H9 (cell line): ENCODE data around the gene BAIAP2. TPM values are rescaled to one million over a fixed set of nuclear protein-coding genes. Genes with fewer than 3 reads are reported as not detected.

Experiments used
- DNase-seq: peaks from one replicate; pipeline ENCODE4 v3.0.0-alpha.2; 2017
- H2AFZ ChIP-seq: one replicate; pipeline ENCODE4 v1.6.1; 2013; ENCODE audit warnings: mild to moderate bottlenecking, low read length, control low read depth, moderate library complexity
- H2AK5ac ChIP-seq: 2 replicates; pipeline ENCODE4 v1.6.1; 2013; ENCODE audit warnings: low read length, control low read depth, mixed read lengths; ENCODE audit not compliant: insufficient read length
- H2BK120ac ChIP-seq: one replicate; pipeline ENCODE4 v1.6.1; 2013; ENCODE audit warnings: low read depth, mild to moderate bottlenecking, low read length, control low read depth, inconsistent platforms; ENCODE audit not compliant: poor library complexity, severe bottlenecking
- H2BK12ac ChIP-seq: 2 replicates; pipeline ENCODE4 v1.6.1; 2013; ENCODE audit warnings: low read length, control low read depth, mixed read lengths, low read depth; ENCODE audit not compliant: insufficient read length
- H2BK15ac ChIP-seq: 2 replicates; pipeline ENCODE4 v1.6.1; 2013; ENCODE audit warnings: low read depth, low read length, control low read depth
- H2BK20ac ChIP-seq: one replicate; pipeline ENCODE4 v1.6.1; 2013; ENCODE audit warnings: low read depth, mild to moderate bottlenecking, low read length, control low read depth, inconsistent platforms; ENCODE audit not compliant: poor library complexity, severe bottlenecking
- H2BK5ac ChIP-seq: 2 replicates; pipeline ENCODE4 v1.6.1; 2013; ENCODE audit warnings: low read length, control low read depth, mixed read lengths; ENCODE audit not compliant: insufficient read length
- H3K14ac ChIP-seq: 2 replicates; pipeline ENCODE4 v1.6.1; 2013; ENCODE audit warnings: low read length, control low read depth; ENCODE audit not compliant: insufficient read depth
- H3K18ac ChIP-seq: 2 replicates; pipeline ENCODE4 v1.6.1; 2013; ENCODE audit warnings: low read depth, mild to moderate bottlenecking, mixed read lengths, low read length, control low read depth; ENCODE audit not compliant: insufficient read length
- H3K23ac ChIP-seq: 2 replicates; pipeline ENCODE4 v1.6.1; 2013; ENCODE audit warnings: low read length, control low read depth, mixed read lengths, low read depth; ENCODE audit not compliant: insufficient read length
- H3K23me2 ChIP-seq: 2 replicates; pipeline ENCODE4 v1.6.1; 2013; ENCODE audit warnings: low read depth, mild to moderate bottlenecking, mixed read lengths, low read length, control low read depth; ENCODE audit not compliant: insufficient read length, poor library complexity, severe bottlenecking
- H3K27ac ChIP-seq: 2 replicates; pipeline ENCODE4 v1.5.1; 2013; ENCODE audit warnings: low read length, control low read depth, mixed read lengths, low read depth; ENCODE audit not compliant: insufficient read length
- H3K27me3 ChIP-seq: 2 replicates; pipeline ENCODE4 v1.6.1; 2013; ENCODE audit warnings: low read length, control low read depth, inconsistent platforms; ENCODE audit not compliant: insufficient read depth
- H3K4ac ChIP-seq: 2 replicates; pipeline ENCODE4 v1.6.1; 2013; ENCODE audit warnings: low read depth, mild to moderate bottlenecking, control low read depth, inconsistent platforms, low read length, moderate library complexity
- H3K4me1 ChIP-seq: 2 replicates; pipeline ENCODE4 v1.6.1; 2013; ENCODE audit warnings: low read length, control low read depth, inconsistent platforms; ENCODE audit not compliant: insufficient read depth
- H3K4me2 ChIP-seq: 2 replicates; pipeline ENCODE4 v1.6.1; 2013; ENCODE audit warnings: low read length, control low read depth, mixed read lengths; ENCODE audit not compliant: insufficient read length, insufficient read depth
- H3K56ac ChIP-seq: 2 replicates; pipeline ENCODE4 v1.6.1; 2013; ENCODE audit warnings: low read depth, mild to moderate bottlenecking, mixed read lengths, low read length, control low read depth; ENCODE audit not compliant: insufficient read length
- H3K79me1 ChIP-seq: 2 replicates; pipeline ENCODE4 v1.6.1; 2013; ENCODE audit warnings: low read depth, mild to moderate bottlenecking, moderate library complexity, low read length, control low read depth, inconsistent platforms; ENCODE audit not compliant: insufficient read depth, poor library complexity, severe bottlenecking
- H3K79me2 ChIP-seq: 2 replicates; pipeline ENCODE4 v1.6.1; 2013; ENCODE audit warnings: low read length, control low read depth, inconsistent platforms; ENCODE audit not compliant: insufficient read depth
- H3K9ac ChIP-seq: 2 replicates; pipeline ENCODE4 v1.6.1; 2013; ENCODE audit warnings: low read length, control low read depth, mixed read lengths; ENCODE audit not compliant: insufficient read length; ENCODE audit errors: extremely low read depth
- H3K9me3 ChIP-seq: one replicate; pipeline ENCODE4 v1.6.1; 2013; ENCODE audit warnings: low read depth, low read length, inconsistent platforms; ENCODE audit not compliant: control insufficient read depth
- H3T11ph ChIP-seq: one replicate; pipeline ENCODE4 v1.6.1; 2013; ENCODE audit warnings: mild to moderate bottlenecking, low read length, control low read depth, inconsistent platforms
- H4K20me1 ChIP-seq: one replicate; pipeline ENCODE4 v1.6.1; 2013; ENCODE audit not compliant: control insufficient read depth, insufficient read length, insufficient read depth
- H4K5ac ChIP-seq: 2 replicates; pipeline ENCODE4 v1.6.1; 2013; ENCODE audit warnings: low read depth, mild to moderate bottlenecking, mixed read lengths, low read length, control low read depth; ENCODE audit not compliant: insufficient read length
- H4K8ac ChIP-seq: replicated peaks from 2 replicates; pipeline ENCODE4 v1.6.1; 2013; ENCODE audit warnings: low read length, control low read depth, mixed read lengths, low read depth; ENCODE audit not compliant: insufficient read length
- H4K91ac ChIP-seq: 2 replicates; pipeline ENCODE4 v1.6.1; 2013; ENCODE audit warnings: low read depth, mild to moderate bottlenecking, moderate library complexity, mixed read lengths, low read length, control low read depth; ENCODE audit not compliant: insufficient read length
- H3K27ac Mint-ChIP-seq, 3 experiments: 2 replicates in 2 of 3; 3 replicates in 1 of 3; pipeline ENCODE4 v1.8.0; 2020 to 2021; ENCODE audit warnings: mixed read lengths in 3 of 3, mild to moderate bottlenecking in 1 of 3, moderate library complexity in 1 of 3
- H3K27me3 Mint-ChIP-seq: 2 replicates; pipeline ENCODE4 v1.8.0; 2021; ENCODE audit warnings: low read depth, mild to moderate bottlenecking, moderate library complexity, mixed read lengths
- H3K36me3 Mint-ChIP-seq, 3 experiments: 2 replicates in 2 of 3; 3 replicates in 1 of 3; pipeline ENCODE4 v1.8.0; 2020 to 2021; ENCODE audit warnings: low read depth in 3 of 3, mixed read lengths in 3 of 3; ENCODE audit not compliant: insufficient read depth in 1 of 3
- H3K4me1 Mint-ChIP-seq, 2 experiments: 2 replicates each; pipeline ENCODE4 v1.8.0; 2020; ENCODE audit warnings: mixed read lengths in 2 of 2
- H3K4me3 Mint-ChIP-seq, 2 experiments: 2 replicates in 1 of 2; 3 replicates in 1 of 2; pipeline ENCODE4 v1.8.0; 2020 to 2021; ENCODE audit warnings: mild to moderate bottlenecking in 2 of 2, mixed read lengths in 2 of 2, moderate library complexity in 1 of 2
- H3K9me3 Mint-ChIP-seq, 2 experiments: 2 replicates in 1 of 2; 3 replicates in 1 of 2; pipeline ENCODE4 v1.8.0; 2020; ENCODE audit warnings: mild to moderate bottlenecking in 2 of 2, mixed read lengths in 2 of 2, moderate library complexity in 1 of 2
- CTCF ChIP-seq: fragments of 200-600 bp; sonication (generic); conservative IDR thresholded peaks from 3 replicates; pipeline ENCODE4 v1.8.0; 2021; ENCODE audit warnings: antibody characterized with exemption, mild to moderate bottlenecking
- WGBS: extraction: QIAGEN DNeasy Blood & Tissue Kit; methylation state at CpG from one replicate; pipeline ENCODE4 v1.1.7; 2013; ENCODE audit warnings: missing lambda C conversion rate, low lambda C conversion rate, mixed read lengths; ENCODE audit not compliant: insufficient read length; ENCODE audit errors: extremely low coverage; 5-methylcytosine and 5-hydroxymethylcytosine counted together
- total RNA-seq: library from RNA; stranded (reverse); gene quantifications from 2 replicates; pipeline ENCODE4 v1.2.1, GENCODE V29; 2021

The BAIAP2 gene
- total RNA-seq, 1 experiment from 2014 or later = 27.8 TPM

GRCh38 chr17:81134064-81134781 is 99.3 kb downstream of the BAIAP2 start:
- no peak overlapping the region for H3K27ac ChIP-seq
- H4K5ac ChIP-seq = no peak overlapping the region
- no peaks in the 10 kb centered on the region for H3K23me2 ChIP-seq
- peaks cover 1% of the 10 kb centered on the region; the same call in 1 of the 2 replicates for H3K27me3 Mint-ChIP-seq
- peaks cover 0 to 7% (median 0%) of the 10 kb centered on the region in 3 experiments; a peak in 3 of 7 replicates for H3K36me3 Mint-ChIP-seq
- H3K4me3 Mint-ChIP-seq = no peak overlapping the region
- no peak overlapping the region for H2BK5ac ChIP-seq
- no peak overlapping the region for H2AK5ac ChIP-seq
- TF ChIP-seq CTCF = no peak
- no peak overlapping the region for H3K23ac ChIP-seq
- H4K8ac ChIP-seq = no peak overlapping the region
- H3K4me2 ChIP-seq = no peak overlapping the region
- no peak overlapping the region for H3K56ac ChIP-seq
- no peaks in the 10 kb centered on the region for H3K9me3 ChIP-seq
- no peak overlapping the region for H3K4ac ChIP-seq
- WGBS = no CpG with 5 or more reads among the region's 28 CpGs
- H3K79me1 ChIP-seq = no peaks in the 10 kb centered on the region
- no peak overlapping the region for H2BK20ac ChIP-seq
- no peaks in the 10 kb centered on the region for H3K79me2 ChIP-seq
- H3K18ac ChIP-seq = no peak overlapping the region
- no peak overlapping the region for H3T11ph ChIP-seq
- peaks cover 0 to 7% of the 10 kb centered on the region in 2 experiments; a peak in 2 of 4 replicates for H3K4me1 Mint-ChIP-seq
- no peak overlapping the region for H3K27ac Mint-ChIP-seq
- no peak overlapping the region for H4K91ac ChIP-seq
- H2BK12ac ChIP-seq = no peak overlapping the region
- H2AFZ ChIP-seq = no peak overlapping the region
- no peak overlapping the region for H2BK15ac ChIP-seq
- no peaks in the 10 kb centered on the region for H3K4me1 ChIP-seq
- H3K14ac ChIP-seq = no peak overlapping the region
- H2BK120ac ChIP-seq = no peak overlapping the region
- no peak for DNase-seq
- no peaks in the 10 kb centered on the region for H3K27me3 ChIP-seq
- H3K9me3 Mint-ChIP-seq = peaks cover 15 to 17% of the 10 kb centered on the region in 2 experiments
- no peak overlapping the region for H3K9ac ChIP-seq
- no peaks in the 10 kb centered on the region for H4K20me1 ChIP-seq
